ENCODE measurements around the gene ADAM19. TPM values are rescaled to one million over a fixed set of nuclear protein-coding genes. Genes with fewer than 3 reads are reported as not detected.

Gene ADAM19
- total RNA-seq, 4 donors from 2014 or later, result 1.1 to 47.9 (median 5.4) TPM

DNA sequence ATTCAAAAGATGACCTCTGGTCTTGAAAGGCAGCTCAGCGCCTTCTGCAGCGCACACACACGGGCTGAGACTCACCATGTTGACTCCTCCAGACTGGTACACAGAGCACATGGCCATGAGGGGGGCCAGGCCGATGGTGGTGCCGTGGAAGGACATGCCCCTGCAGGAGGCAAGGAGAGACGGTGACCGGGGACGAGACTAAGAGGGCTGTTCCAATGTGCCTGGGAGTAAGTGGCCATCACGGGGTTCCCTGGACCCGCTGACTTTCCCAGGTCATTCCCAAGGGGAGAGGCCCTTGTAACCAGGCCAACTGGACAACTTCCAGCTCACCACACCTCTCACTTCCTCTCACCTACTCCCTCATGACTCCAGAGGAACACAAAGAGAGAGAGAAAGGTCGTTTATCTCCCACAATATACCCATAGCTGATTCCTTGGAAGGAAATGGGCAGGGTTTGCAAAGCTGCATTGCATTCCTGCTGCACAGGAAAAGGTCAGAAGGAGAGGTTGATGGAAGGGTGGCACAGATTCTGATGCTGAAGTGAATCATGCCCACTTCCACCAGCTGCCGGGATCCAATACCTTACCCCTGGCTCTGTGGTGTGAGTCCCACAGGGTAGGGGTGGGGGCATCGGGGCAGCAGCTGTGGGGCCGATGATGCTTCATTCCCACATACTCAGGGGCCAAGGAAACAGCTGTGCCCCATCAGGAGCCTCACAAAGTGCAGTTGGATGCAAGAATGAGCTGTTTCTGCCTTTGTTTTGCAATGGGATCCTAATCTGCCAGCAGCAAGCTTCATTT lies 68.4 kb downstream of the ADAM19 start:
- no peaks in the 10 kb centered on the region for H3K9me3 ChIP-seq
- no peak for DNase-seq
- peak overlapping the region in 3 of 4 donors; percentile 5 to 77 (median 8) for H3K27ac ChIP-seq
- peaks cover 0 to 11% (median 8%) of the 10 kb centered on the region in 4 donors for H3K4me1 ChIP-seq
- no peak overlapping the region for H3K4me3 ChIP-seq
- peaks cover 0 to 5% (median 0%) of the 10 kb centered on the region in 3 donors for H3K36me3 ChIP-seq
- TF ChIP-seq, protein P1, sequence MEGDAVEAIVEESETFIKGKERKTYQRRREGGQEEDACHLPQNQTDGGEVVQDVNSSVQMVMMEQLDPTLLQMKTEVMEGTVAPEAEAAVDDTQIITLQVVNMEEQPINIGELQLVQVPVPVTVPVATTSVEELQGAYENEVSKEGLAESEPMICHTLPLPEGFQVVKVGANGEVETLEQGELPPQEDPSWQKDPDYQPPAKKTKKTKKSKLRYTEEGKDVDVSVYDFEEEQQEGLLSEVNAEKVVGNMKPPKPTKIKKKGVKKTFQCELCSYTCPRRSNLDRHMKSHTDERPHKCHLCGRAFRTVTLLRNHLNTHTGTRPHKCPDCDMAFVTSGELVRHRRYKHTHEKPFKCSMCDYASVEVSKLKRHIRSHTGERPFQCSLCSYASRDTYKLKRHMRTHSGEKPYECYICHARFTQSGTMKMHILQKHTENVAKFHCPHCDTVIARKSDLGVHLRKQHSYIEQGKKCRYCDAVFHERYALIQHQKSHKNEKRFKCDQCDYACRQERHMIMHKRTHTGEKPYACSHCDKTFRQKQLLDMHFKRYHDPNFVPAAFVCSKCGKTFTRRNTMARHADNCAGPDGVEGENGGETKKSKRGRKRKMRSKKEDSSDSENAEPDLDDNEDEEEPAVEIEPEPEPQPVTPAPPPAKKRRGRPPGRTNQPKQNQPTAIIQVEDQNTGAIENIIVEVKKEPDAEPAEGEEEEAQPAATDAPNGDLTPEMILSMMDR (IDR thresholded peaks at IDR 0.05), result no peak
- TF ChIP-seq POLR2A (IDR thresholded peaks at IDR 0.05), result no peak
- H3K27me3 ChIP-seq, result no peaks in the 10 kb centered on the region

DNA sequence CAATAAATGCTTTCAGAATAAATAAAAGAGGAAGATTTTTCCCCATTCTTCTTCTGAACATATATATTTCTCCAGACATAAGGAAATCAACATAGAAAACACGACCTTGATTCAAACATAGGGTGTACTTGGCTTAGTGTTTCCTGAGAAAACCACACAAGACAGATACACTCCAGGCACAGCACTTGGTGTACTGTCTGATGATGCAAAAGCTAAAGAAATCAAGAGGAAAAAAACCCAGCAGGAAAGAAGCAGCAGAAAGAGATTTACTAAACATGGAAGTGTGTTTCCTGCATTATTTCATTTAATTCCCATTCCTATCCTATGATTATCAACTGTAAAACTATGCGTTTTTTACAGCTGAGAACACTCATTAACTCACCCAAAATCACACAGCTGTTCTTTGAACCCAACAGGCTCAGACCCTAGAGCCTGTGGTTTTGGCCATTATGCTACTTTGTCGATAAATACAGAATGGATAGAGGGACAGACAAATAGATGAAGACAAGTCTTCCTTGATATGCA lies 69.4 kb downstream of the ADAM19 start:
- no peak for DNase-seq
- H3K27me3 ChIP-seq, result no peaks in the 10 kb centered on the region
- peaks cover 0 to 18% (median 8%) of the 10 kb centered on the region in 4 donors for H3K4me1 ChIP-seq
- H3K36me3 ChIP-seq, result peaks cover 0 to 5% (median 0%) of the 10 kb centered on the region in 3 donors
- no peaks in the 10 kb centered on the region for H3K9me3 ChIP-seq
- no peak overlapping the region for H3K4me3 ChIP-seq
- TF ChIP-seq, protein P1 (IDR thresholded peaks at IDR 0.05), result no peak
- TF ChIP-seq POLR2A (IDR thresholded peaks at IDR 0.05), result no peak
- H3K27ac ChIP-seq, result peak overlapping the region in 2 of 4 donors; percentile 5 to 77

DNA sequence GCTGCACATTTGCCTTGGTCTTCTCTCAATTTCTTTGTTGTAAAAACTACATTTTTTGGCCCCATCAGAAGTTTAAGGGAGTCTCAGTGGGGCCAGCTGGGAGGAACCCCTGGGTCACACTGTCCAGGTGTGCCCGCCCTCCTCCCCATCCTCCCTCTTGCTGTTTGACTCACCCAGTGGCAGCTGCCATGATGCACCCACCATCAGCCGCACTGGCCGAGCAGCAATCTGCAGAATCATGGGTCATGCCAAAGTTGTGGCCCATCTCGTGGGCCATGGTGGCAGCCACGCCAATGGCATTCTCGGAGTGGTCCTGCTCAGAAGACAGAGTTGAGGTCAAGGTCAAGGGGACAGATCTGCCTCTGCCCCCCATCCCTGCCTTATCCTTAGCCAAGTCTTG lies 70.1 kb downstream of the ADAM19 start:
- no peaks in the 10 kb centered on the region for H3K27me3 ChIP-seq
- H3K36me3 ChIP-seq, result peaks cover 0 to 5% (median 0%) of the 10 kb centered on the region in 3 donors
- no peaks in the 10 kb centered on the region for H3K9me3 ChIP-seq
- peaks cover 0 to 22% (median 10%) of the 10 kb centered on the region in 4 donors for H3K4me1 ChIP-seq
- peak overlapping the region in 2 of 4 donors; percentile 59 to 77 for H3K27ac ChIP-seq
- H3K4me3 ChIP-seq, result no peak overlapping the region
- no peak for DNase-seq
- TF ChIP-seq, protein P1 (IDR thresholded peaks at IDR 0.05), result no peak
- TF ChIP-seq POLR2A (IDR thresholded peaks at IDR 0.05), result no peak

DNA sequence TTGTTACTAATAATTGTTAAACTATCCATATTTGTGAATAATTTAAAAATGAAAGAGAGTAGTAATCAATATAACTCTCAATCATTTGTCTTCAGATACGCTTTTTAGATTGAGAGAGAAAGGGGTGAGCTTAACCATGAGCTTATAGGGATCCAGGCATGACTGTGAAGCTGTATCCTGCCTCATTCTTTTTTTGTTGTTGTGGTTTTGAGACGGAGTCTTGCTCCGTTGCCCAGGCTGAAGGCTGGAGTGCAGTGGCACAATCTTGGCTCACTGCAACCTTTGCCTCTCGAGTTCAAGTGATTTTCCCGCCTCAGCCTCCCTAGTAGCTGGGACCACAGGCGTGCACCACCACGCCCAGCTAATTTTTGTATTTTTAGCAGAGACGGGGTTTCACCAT lies 71.5 kb downstream of the ADAM19 start:
- no peaks in the 10 kb centered on the region for H3K9me3 ChIP-seq
- H3K4me3 ChIP-seq, result no peak overlapping the region
- no peaks in the 10 kb centered on the region for H3K27me3 ChIP-seq
- peak overlapping the region in 2 of 4 donors; percentile 56 to 77 for H3K27ac ChIP-seq
- TF ChIP-seq, protein P1 (IDR thresholded peaks at IDR 0.05), result no peak
- TF ChIP-seq POLR2A (IDR thresholded peaks at IDR 0.05), result no peak
- H3K36me3 ChIP-seq, result peaks cover 0 to 5% (median 0%) of the 10 kb centered on the region in 3 donors
- DNase-seq, result no peak
- H3K4me1 ChIP-seq, result peaks cover 0 to 22% (median 11%) of the 10 kb centered on the region in 4 donors

DNA sequence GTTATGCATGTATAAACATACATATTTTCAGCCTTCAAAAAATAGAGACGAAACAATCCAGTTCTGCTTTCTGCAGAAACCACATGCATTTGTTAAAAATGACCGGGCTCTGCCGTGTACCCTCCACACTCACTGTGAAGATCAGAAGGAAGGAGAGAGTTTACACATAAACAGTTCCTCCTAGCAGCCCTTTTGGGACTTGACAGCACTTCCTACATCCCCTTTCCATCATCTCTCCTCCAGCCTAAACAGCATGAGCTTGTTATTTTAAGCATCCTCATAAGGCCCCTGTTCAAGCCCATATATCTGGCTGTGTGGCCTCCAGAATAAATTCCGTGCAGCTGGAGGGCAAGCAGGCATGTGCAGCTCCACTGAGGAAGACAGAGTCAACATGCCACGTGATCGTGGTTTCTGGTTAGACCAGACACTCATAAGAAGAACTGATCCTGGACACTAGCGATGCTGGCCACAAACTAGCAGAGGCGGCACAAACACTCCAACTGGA lies 73.4 kb downstream of the ADAM19 start:
- no peak for TF ChIP-seq POLR2A (IDR thresholded peaks at IDR 0.05)
- TF ChIP-seq, protein P1 (IDR thresholded peaks at IDR 0.05), result no peak
- Histone ChIP-seq H3K4me1 (peaks cover 0 to 22% (median 10%) of the 10 kb centered on the region in 4 donors), H3K36me3 (peaks cover 0 to 5% (median 0%) of the 10 kb centered on the region in 3 donors), H3K27ac (peak overlapping the region in 3 of 4 donors; percentile 6 to 77 (median 56)), H3K4me3 (no peak overlapping the region), H3K9me3 (no peaks in the 10 kb centered on the region), H3K27me3 (no peaks in the 10 kb centered on the region)
- DNase-seq, result peak in 2 of 3 donors; percentile 69 to 73

Data from Peyer's patch (tissue), 4 donors.